ENCODE data around the gene ACP6.

GRCh38 chr1:147631839-147632238 is 38.5 kb downstream of the ACP6 start:
- TF ChIP-seq POLR2A (IDR thresholded peaks at IDR 0.05): no peak
- no peak for TF ChIP-seq CTCF (IDR thresholded peaks at IDR 0.05)
